Upper lobe of right lung (tissue), 1 donor: ENCODE data around the gene RORC. TPM values are rescaled to one million over a fixed set of nuclear protein-coding genes. Genes with fewer than 3 reads are reported as not detected.

Experiments
- ATAC-seq: fragments of 200-7000 bp; cut with Tn5 transposase; one replicate; pipeline ENCODE4 v1.9.1; 2020; ENCODE audit warnings: mild to moderate bottlenecking, moderate library complexity
- DNase-seq: peaks from one replicate; pipeline ENCODE4 v3.0.0-alpha.2; 2020
- H3K27ac ChIP-seq: fragments of 200-600 bp; one replicate; pipeline ENCODE4 v1.8.0; 2022
- H3K27me3 ChIP-seq: fragments of 200-600 bp; one replicate; pipeline ENCODE4 v1.8.0; 2022; ENCODE audit warnings: mild to moderate bottlenecking
- H3K36me3 ChIP-seq: fragments of 200-600 bp; one replicate; pipeline ENCODE4 v1.8.0; 2022
- H3K4me1 ChIP-seq: fragments of 200-600 bp; one replicate; pipeline ENCODE4 v1.8.0; 2022
- H3K4me3 ChIP-seq: fragments of 200-600 bp; one replicate; pipeline ENCODE4 v1.8.0; 2022; ENCODE audit warnings: mild to moderate bottlenecking
- H3K9me3 ChIP-seq: fragments of 200-600 bp; one replicate; pipeline ENCODE4 v1.8.0; 2022
- CTCF ChIP-seq: fragments of 200-600 bp; IDR thresholded peaks from one replicate; pipeline ENCODE4 v1.8.0; 2022; ENCODE audit warnings: antibody characterized with exemption
- intact Hi-C: fragments of 100-400 bp; cut with DNase I; formaldehyde crosslinking; loops from one replicate; pipeline ENCODE4 v1.11.0; 2022
- total RNA-seq: library from RNA; stranded (reverse); fragmentation: NEBNext Ultra II Directional; extraction: Animal tissue kit (Norgen Biotek cat#: 25700); gene quantifications from one replicate; pipeline ENCODE4 v1.2.1, GENCODE V29; 2021
- donor health status: DM: no; HTN: yes; CAD: no; lungs with severe emphysema.

RORC gene
- total RNA-seq, 1 donor from 2014 or later, result 16.4 TPM

GRCh38 chr1:151814971-151815545 lies 16.5 kb downstream of the RORC start:
- Histone ChIP-seq H3K27ac (peak overlapping the region; percentile 42), H3K4me3 (no peak overlapping the region), H3K36me3 (no peaks in the 10 kb centered on the region), H3K4me1 (no peaks in the 10 kb centered on the region), H3K27me3 (no peaks in the 10 kb centered on the region), H3K9me3 (no peaks in the 10 kb centered on the region)
- ATAC-seq (no peak), DNase-seq (peak; percentile 50)
- intact Hi-C loops, result no loop called here
- no peak for TF ChIP-seq CTCF

GRCh38 chr1:151814426-151814825 lies 17.2 kb downstream of the RORC start:
- no peaks in the 10 kb centered on the region for H3K36me3 ChIP-seq
- DNase-seq, result peak; percentile 60
- H3K27me3 ChIP-seq, result no peaks in the 10 kb centered on the region
- no peaks in the 10 kb centered on the region for H3K9me3 ChIP-seq
- intact Hi-C loops, result no loop called here
- H3K4me3 ChIP-seq, result no peak overlapping the region
- ATAC-seq, result no peak
- no peak overlapping the region for H3K27ac ChIP-seq
- no peak for TF ChIP-seq CTCF
- no peaks in the 10 kb centered on the region for H3K4me1 ChIP-seq

- intact Hi-C loops, result no loop called here
- Histone ChIP-seq H3K27me3 (no peaks in the 10 kb centered on the region), H3K9me3 (no peaks in the 10 kb centered on the region), H3K4me1 (no peaks in the 10 kb centered on the region), H3K27ac (no peak overlapping the region), H3K36me3 (no peaks in the 10 kb centered on the region), H3K4me3 (no peak overlapping the region)
- DNase-seq (peak; percentile 46), ATAC-seq (no peak)
- no peak for TF ChIP-seq CTCF
Observed at GRCh38 chr1:151813271-151813977, 18.2 kb downstream of the RORC start.

GRCh38 chr1:151811181-151811580 lies 20.4 kb downstream of the RORC start:
- intact Hi-C loops, result no loop called here
- no peak overlapping the region for H3K4me3 ChIP-seq
- H3K36me3 ChIP-seq, result no peaks in the 10 kb centered on the region
- no peak for ATAC-seq
- no peaks in the 10 kb centered on the region for H3K4me1 ChIP-seq
- no peak for TF ChIP-seq CTCF
- no peaks in the 10 kb centered on the region for H3K27me3 ChIP-seq
- H3K27ac ChIP-seq, result no peak overlapping the region
- no peaks in the 10 kb centered on the region for H3K9me3 ChIP-seq
- DNase-seq, result peak; percentile 25

GRCh38 chr1:151809985-151810556 lies 21.5 kb downstream of the RORC start:
- intact Hi-C loops, result no loop called here
- H3K27ac ChIP-seq, result no peak overlapping the region
- ATAC-seq, result no peak

More at GRCh38 chr1:151809985-151810556, 21.5 kb downstream of the RORC start:
- H3K36me3 ChIP-seq, result no peaks in the 10 kb centered on the region
- no peaks in the 10 kb centered on the region for H3K27me3 ChIP-seq
- no peak for TF ChIP-seq CTCF
- H3K4me1 ChIP-seq, result no peaks in the 10 kb centered on the region
- H3K4me3 ChIP-seq, result no peak overlapping the region
- no peaks in the 10 kb centered on the region for H3K9me3 ChIP-seq
- DNase-seq, result no peak
